ENCODE results near the gene FAT1.

FAT1 gene

GRCh38 chr4:186619088-186619487, 104.6 kb downstream of the FAT1 start:
- DNase-seq (ENCODE audit: low spot score): no peak

- DNase-seq (ENCODE audit: low spot score): no peak
Measured at GRCh38 chr4:186617921-186618320, 105.7 kb downstream of the FAT1 start.

GRCh38 chr4:186607490-186607889, 116.2 kb downstream of the FAT1 start:
- no peak for DNase-seq (ENCODE audit: low spot score)

- no peak for DNase-seq (ENCODE audit: low spot score)
Measured at GRCh38 chr4:186606591-186606992, 117.1 kb downstream of the FAT1 start.

GRCh38 chr4:186605261-186605865, 118.3 kb downstream of the FAT1 start:
- no peak for DNase-seq (ENCODE audit: low spot score)

- DNase-seq (ENCODE audit: low spot score): no peak
Measured at GRCh38 chr4:186604124-186604807, 119.4 kb downstream of the FAT1 start.

GRCh38 chr4:186602978-186603377, 120.7 kb downstream of the FAT1 start:
- DNase-seq (ENCODE audit: low spot score): no peak

GRCh38 chr4:186599483-186599882, 124.2 kb downstream of the FAT1 start:
- no peak for DNase-seq (ENCODE audit: low spot score)

- no peak for DNase-seq (ENCODE audit: low spot score)
Measured at GRCh38 chr4:186598686-186599085, 125.0 kb downstream of the FAT1 start.

- no peak for DNase-seq (ENCODE audit: low spot score)
Measured at GRCh38 chr4:186596850-186597390, 126.7 kb downstream of the FAT1 start.

GRCh38 chr4:186596346-186596745, 127.3 kb downstream of the FAT1 start:
- DNase-seq (ENCODE audit: low spot score): no peak

GRCh38 chr4:186593587-186593973, 130.1 kb downstream of the FAT1 start:
- DNase-seq (ENCODE audit: low spot score): no peak

- no peak for DNase-seq (ENCODE audit: low spot score)
Measured at GRCh38 chr4:186592966-186593586, 130.6 kb downstream of the FAT1 start.

- no peak for DNase-seq (ENCODE audit: low spot score)
Measured at GRCh38 chr4:186592445-186592844, 131.2 kb downstream of the FAT1 start.

GRCh38 chr4:186591651-186592050, 132.0 kb downstream of the FAT1 start:
- DNase-seq (ENCODE audit: low spot score): no peak

GRCh38 chr4:186588503-186588902, 135.2 kb downstream of the FAT1 start:
- no peak for DNase-seq (ENCODE audit: low spot score)

GRCh38 chr4:186587416-186588018, 136.1 kb downstream of the FAT1 start:
- DNase-seq (ENCODE audit: low spot score): peak; percentile 57

- no peak for DNase-seq (ENCODE audit: low spot score)
Measured at GRCh38 chr4:186586205-186586604, 137.5 kb downstream of the FAT1 start.

GRCh38 chr4:186584912-186585311, 138.7 kb downstream of the FAT1 start:
- DNase-seq (ENCODE audit: low spot score): no peak

GRCh38 chr4:186581421-186581820, 142.2 kb downstream of the FAT1 start:
- no peak for DNase-seq (ENCODE audit: low spot score)

GRCh38 chr4:186580669-186581068, 143.0 kb downstream of the FAT1 start:
- no peak for DNase-seq (ENCODE audit: low spot score)

GRCh38 chr4:186570193-186570996, 153.3 kb downstream of the FAT1 start:
- DNase-seq (ENCODE audit: low spot score): no peak

Measured in CD4-positive, alpha-beta T cell treated with Interleukin-2 at 100 ng/mL for 4 hours (primary cell).